ENCODE results near the gene TERF2IP.

The TERF2IP gene

GRCh38 chr16:75616521-75617010 is 31.0 kb upstream of the TERF2IP start:
- TF ChIP-seq, protein P1, sequence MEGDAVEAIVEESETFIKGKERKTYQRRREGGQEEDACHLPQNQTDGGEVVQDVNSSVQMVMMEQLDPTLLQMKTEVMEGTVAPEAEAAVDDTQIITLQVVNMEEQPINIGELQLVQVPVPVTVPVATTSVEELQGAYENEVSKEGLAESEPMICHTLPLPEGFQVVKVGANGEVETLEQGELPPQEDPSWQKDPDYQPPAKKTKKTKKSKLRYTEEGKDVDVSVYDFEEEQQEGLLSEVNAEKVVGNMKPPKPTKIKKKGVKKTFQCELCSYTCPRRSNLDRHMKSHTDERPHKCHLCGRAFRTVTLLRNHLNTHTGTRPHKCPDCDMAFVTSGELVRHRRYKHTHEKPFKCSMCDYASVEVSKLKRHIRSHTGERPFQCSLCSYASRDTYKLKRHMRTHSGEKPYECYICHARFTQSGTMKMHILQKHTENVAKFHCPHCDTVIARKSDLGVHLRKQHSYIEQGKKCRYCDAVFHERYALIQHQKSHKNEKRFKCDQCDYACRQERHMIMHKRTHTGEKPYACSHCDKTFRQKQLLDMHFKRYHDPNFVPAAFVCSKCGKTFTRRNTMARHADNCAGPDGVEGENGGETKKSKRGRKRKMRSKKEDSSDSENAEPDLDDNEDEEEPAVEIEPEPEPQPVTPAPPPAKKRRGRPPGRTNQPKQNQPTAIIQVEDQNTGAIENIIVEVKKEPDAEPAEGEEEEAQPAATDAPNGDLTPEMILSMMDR (conservative IDR thresholded peaks at IDR 0.05), result no peak

GRCh38 chr16:75617121-75617520 is 30.5 kb upstream of the TERF2IP start:
- no peak overlapping the region for H3K27ac ChIP-seq
- TF ChIP-seq, protein P1 (conservative IDR thresholded peaks at IDR 0.05), result no peak

More at GRCh38 chr16:75616521-75617010, 31.0 kb upstream of the TERF2IP start:
- no peak overlapping the region for H3K27ac ChIP-seq

DNA sequence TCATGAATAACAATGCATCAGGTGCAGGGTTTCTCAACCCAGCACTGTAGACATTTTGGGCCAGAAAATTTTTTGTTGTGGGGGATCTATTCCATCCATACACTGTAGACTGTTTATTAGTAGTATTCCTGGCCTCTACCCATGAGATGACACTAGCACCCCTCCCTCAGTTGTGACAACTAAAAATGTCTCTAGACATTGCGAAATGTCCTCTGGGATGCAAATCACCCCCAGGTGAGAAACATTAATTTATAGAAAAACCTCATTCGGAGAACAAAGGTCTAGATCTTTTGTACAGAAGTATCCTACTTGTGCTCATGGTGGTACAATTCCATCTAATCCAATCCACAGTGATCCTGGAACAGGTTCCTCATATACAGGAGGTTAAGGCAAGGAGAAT is 28.8 kb upstream of the TERF2IP start:
- TF ChIP-seq, protein P1 (conservative IDR thresholded peaks at IDR 0.05), result no peak

DNA sequence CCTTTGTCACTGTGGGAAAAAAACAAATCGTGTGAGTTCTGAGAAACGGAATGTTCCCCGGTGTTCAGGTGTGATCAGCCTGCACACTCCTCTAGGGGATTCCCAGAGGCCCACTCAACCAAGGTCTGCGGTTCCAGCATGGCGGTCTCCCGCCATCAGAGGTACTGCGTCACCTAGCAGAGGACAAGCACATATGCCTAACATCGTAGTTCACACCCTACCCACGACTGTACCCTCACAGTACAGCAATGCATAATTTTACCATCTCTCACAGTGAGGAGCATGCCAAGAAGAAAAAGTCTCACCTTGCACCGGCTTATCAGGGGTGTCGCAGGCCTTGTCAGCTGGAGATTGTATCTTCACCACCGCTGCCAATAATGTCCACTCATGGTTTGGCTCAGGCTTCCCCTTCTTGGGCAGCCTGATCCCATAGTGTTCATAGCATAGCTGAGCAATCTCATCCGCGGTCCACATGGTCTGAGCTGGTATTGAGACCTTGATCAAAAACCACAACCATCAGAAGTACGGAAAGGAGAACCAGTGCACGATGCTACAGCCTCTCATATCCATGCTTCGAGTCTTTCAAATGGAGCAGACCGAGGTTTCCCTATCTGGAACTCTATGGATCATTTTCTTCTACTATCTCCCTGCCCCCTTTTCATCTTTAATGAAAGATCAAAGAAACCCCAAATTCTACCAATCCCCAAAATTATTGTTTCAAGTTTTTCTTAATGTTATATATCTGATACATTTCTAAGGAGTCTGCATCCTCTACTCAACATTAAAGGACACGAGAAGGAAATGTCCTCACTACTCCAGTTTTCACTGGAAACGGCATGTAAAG is 27.0 kb upstream of the TERF2IP start:
- no peak overlapping the region for H3K27ac ChIP-seq
- TF ChIP-seq, protein P1 (conservative IDR thresholded peaks at IDR 0.05), result no peak

More for the DNA sequence above, 28.8 kb upstream of the TERF2IP start:
- H3K27ac ChIP-seq, result no peak overlapping the region

DNA sequence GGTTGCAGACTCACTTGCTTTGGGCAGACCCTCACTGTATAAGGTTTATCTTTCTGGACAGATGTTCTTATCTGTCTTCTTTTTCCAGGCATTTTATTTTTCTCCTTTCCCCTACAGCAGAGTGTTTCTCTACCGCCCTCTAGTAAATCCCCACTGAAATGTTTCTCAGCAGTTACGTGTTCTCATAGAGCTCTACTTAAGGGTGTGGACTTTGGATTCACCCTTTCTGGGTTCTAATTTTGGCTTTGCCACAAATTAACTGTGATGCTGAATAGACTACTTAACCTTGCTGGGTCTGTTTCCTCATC is 26.4 kb upstream of the TERF2IP start:
- no peak overlapping the region for H3K27ac ChIP-seq

GRCh38 chr16:75622761-75623605 is 24.6 kb upstream of the TERF2IP start, which contains the start of gene ADAT1:
Gene ADAT1 (minus strand): TSS chr16:75623281. CDS start chr16:75620799, 2,482 bp downstream.
- TF ChIP-seq, protein P1 (conservative IDR thresholded peaks at IDR 0.05), result no peak
- H3K27ac ChIP-seq, result peak within 1 kb of the TSS; percentile 76

More for the DNA sequence above, 26.4 kb upstream of the TERF2IP start:
- TF ChIP-seq, protein P1 (conservative IDR thresholded peaks at IDR 0.05), result peak; percentile 74

GRCh38 chr16:75624921-75625334 is 22.6 kb upstream of the TERF2IP start:
- TF ChIP-seq, protein P1 (conservative IDR thresholded peaks at IDR 0.05), result no peak
- H3K27ac ChIP-seq, result no peak overlapping the region

Data from VCaP (cell line).